GM12864 (cell line): ENCODE results near the gene FAM3B.

Source experiments
- DNase-seq: peaks from one replicate; pipeline ENCODE4 v3.0.0-alpha.2; 2011; ENCODE audit warnings: low read depth
- H3K4me3 ChIP-seq: 2 replicates; pipeline ENCODE4 v1.5.1; 2011; ENCODE audit warnings: mild to moderate bottlenecking, low read depth, low read length, control low read depth
- CTCF ChIP-seq: IDR thresholded peaks from 2 replicates; pipeline ENCODE4 v1.5.1; 2011; ENCODE audit warnings: low read depth, mild to moderate bottlenecking, moderate library complexity, low read length, control low read depth, inconsistent platforms; ENCODE audit errors: missing control alignments

FAM3B gene

GRCh38 chr21:41369920-41370839, 53.6 kb downstream of the FAM3B start:
- DNase-seq: no peak
- no peak for TF ChIP-seq CTCF
- H3K4me3 ChIP-seq: peak overlapping the region; percentile 53

- peak overlapping the region; percentile 18 for H3K4me3 ChIP-seq
These were observed 54.5 kb downstream of the FAM3B start for GRCh38 chr21:41370840-41371684.

GRCh38 chr21:41371685-41372030, 55.1 kb downstream of the FAM3B start:
- H3K4me3 ChIP-seq: no peak overlapping the region; the same call in 1 of the 2 replicates
- no peak for DNase-seq
- no peak for TF ChIP-seq CTCF

More at GRCh38 chr21:41370840-41371684, 54.5 kb downstream of the FAM3B start:
- TF ChIP-seq CTCF: no peak
- DNase-seq: no peak

DNA sequence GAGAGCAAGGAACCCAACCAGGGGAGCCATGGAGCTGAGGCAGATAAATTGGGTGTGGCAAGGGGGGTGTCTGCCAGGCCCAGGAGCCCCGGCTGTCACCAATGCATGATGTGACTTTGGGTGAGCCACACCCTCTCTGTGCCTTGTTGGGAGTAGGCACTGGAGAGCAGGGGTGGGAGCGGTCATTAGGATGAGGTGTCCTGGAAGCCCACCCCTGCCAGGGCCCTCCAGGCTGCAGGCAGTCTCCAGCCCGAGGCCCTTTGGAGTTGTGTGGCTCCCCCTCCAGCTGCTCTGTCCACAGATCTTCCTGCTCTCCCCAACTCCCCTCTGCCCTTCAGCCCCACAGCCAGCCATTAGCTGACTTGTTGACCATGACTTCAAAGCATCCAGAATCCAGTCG, 56.7 kb downstream of the FAM3B start:
- DNase-seq: no peak
- no peak overlapping the region for H3K4me3 ChIP-seq
- no peak for TF ChIP-seq CTCF

DNA sequence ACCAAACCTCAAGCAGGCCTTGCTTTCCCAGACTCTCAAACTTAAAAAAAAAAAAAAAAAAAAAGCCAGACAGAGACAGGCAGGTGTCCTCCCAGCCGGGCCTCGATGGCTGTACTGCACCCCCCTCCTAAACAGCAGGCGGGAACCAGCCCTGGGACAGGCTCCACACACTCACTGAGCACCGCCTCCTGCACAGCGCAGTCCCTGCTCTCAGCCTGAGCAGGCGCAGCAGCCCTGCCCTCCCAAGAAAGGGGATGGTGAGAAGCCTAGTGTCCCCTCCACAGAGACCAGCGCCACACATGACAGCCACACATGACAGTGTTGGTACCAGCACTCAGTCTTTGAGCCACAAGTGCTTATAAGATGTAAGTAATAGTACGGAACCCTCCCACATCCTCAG, 57.2 kb downstream of the FAM3B start:
- TF ChIP-seq CTCF: no peak
- H3K4me3 ChIP-seq: no peak overlapping the region

GRCh38 chr21:41374177-41374712, 57.6 kb downstream of the FAM3B start:
- TF ChIP-seq CTCF: no peak
- H3K4me3 ChIP-seq: no peak overlapping the region
- no peak for DNase-seq

More for the DNA sequence above, 57.2 kb downstream of the FAM3B start:
- DNase-seq: no peak
